ENCODE results near the gene MAPK12.
A peak's percentile ranks its signal among the peaks of the same experiment; 100 is the strongest.
"Not testable (repeated sequence)": the region's sequence is repeated elsewhere in the genome, so short reads cannot be mapped to it uniquely, and the experiment has no call there.

Gene MAPK12

GRCh38 chr22:50280708-50281383 is 19.4 kb upstream of the MAPK12 start:
- DNase-seq: no peak

GRCh38 chr22:50280022-50280707 is 18.7 kb upstream of the MAPK12 start:
- DNase-seq: no peak

- no peak for DNase-seq
Observed at GRCh38 chr22:50278956-50279619, 17.6 kb upstream of the MAPK12 start.

DNA sequence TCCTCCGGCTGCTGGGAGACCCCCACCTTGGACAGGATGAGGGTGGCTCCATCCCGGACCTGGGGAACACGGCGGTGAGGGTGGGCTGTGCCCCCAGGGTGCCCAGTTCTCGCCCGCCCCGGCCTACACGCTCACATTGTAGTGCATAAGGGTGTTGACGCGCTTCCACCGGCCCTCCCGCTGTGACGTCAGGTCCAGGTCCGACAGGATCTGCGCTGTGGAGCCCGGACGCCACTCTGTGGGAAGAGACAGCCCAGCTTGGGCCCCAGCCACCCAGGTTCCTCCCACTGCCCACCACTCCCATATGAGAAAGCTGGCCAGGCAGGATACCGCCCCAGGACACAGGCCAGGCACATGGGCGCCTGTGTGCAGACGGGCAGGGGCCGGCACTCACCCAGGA is 17.0 kb upstream of the MAPK12 start:
- no peak for DNase-seq

DNA sequence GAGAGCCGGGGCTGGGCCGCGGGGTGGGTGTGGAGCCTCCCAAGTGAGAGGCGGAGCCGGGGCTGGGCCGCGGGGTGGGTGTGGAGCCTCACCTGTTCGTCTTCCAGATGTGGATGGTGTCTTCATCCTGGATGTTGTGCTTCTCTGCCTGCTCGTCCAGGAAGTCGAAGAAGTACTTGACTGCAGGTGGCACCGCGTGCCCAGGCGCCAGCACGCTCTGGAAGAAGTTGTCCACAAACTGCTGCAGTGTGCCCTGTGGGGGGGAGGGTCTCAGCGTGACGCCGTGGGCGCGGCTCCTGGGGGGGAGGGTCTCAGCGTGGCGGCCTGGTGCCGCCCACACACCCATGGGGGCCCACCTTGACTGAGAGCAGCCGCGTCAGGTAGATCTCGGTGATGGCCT is 16.3 kb upstream of the MAPK12 start:
- no peak for DNase-seq

GRCh38 chr22:50276143-50276542 is 14.7 kb upstream of the MAPK12 start:
- DNase-seq: no peak

GRCh38 chr22:50275181-50276055 is 13.9 kb upstream of the MAPK12 start:
- no peak for DNase-seq

- no peak for DNase-seq
Observed at GRCh38 chr22:50274771-50275170, 13.3 kb upstream of the MAPK12 start.

- DNase-seq: no peak
Observed at GRCh38 chr22:50274311-50274710, 12.8 kb upstream of the MAPK12 start.

GRCh38 chr22:50273781-50274180 is 12.3 kb upstream of the MAPK12 start:
- not testable (repeated sequence) for DNase-seq

- not testable (repeated sequence) for DNase-seq
Observed at GRCh38 chr22:50273352-50273751, 11.9 kb upstream of the MAPK12 start.

DNA sequence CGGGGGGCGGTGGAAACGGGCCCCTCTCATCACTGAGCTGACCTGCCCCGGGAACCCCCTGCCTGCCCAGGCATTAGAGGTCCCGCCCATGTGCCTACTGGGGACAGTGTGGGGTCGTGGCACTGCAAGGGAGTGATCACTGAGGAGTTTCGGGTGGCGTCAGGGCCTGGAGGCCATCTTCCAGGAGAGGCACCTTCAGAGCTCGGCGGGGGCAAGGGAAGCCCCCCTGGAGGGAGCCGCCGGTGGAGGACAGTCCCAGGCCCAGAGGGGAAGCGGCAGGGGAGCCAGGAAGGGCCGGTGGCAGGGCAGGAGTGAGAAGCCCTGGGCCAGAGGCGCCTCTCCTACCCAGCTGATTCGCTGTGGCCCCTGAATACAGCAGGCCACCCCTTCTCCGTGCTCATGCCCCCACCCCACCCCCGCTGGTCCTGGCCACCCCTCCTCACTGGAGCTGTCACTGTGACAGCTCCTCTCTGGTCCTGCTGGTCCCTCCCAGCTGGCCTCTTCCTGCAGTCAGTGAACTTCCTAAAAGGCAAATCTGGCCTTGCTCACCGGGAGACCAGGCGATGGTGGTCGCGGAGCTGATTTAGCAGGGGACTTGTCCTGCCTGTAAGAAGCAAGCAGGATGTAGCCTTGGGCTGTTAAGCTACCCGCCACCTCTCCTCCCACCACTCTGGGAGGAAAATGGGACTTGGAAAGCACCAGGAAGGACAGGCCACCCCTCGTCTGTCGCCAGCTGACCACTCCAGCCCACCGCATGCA is 10.7 kb upstream of the MAPK12 start:
- DNase-seq: no peak

- peak; percentile 80 for DNase-seq
Observed at GRCh38 chr22:50271519-50271970, 10.1 kb upstream of the MAPK12 start.

DNA sequence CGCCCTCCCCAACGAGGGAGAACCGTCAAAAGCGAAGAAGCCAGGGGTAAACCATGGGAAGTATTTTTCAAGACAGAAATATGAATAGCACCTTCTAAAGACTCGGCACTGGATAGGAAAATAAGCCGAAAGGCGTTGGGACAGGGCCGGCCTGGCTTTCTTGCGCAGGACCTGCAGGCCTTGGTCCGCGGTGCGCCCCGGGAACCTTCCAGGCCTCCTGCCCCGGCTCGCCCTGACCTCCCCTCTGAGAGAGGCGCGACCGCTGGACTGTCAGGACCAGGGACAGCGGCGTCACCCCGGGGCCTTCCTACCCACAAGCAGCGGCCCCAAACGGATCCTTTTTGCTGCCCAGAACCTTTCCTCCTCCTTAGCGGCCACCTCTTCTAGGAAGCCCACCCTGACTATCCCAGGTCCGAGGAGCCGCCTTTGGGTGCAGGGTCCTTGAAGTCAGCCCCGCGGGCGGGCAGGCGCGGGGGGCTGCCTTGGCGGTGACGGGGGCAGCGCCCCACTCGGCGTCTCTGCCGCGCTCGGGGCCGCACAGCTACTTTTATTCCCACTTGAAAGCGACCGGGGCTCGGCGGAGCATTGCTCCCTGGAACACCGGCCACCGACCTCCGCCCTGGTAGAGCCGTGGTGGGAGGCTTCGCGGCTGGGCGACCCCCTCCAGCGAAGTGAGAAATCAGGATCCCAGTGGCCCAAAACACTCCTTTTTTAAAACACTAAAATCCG is 9.3 kb upstream of the MAPK12 start:
- DNase-seq: peak; percentile 91

- no peak for DNase-seq
Observed at GRCh38 chr22:50269970-50270665, 8.6 kb upstream of the MAPK12 start, which contains the start of gene MAPK11. TSS of gene MAPK11 (minus strand) at chr22:50270380. CDS start at chr22:50270292, 88 bp downstream.

- DNase-seq: no peak
Observed at GRCh38 chr22:50269573-50269969, 8.1 kb upstream of the MAPK12 start.

- DNase-seq: no peak
Observed at GRCh38 chr22:50268655-50269113, 7.2 kb upstream of the MAPK12 start.

- peak; percentile 67 for DNase-seq
Observed at GRCh38 chr22:50267591-50268390, 6.3 kb upstream of the MAPK12 start.

GRCh38 chr22:50266994-50267393 is 5.5 kb upstream of the MAPK12 start:
- DNase-seq: no peak
